Neutrophil (primary cell): Measurements from ENCODE around the gene CSNK2B.
A peak's percentile ranks its signal among the peaks of the same experiment; 100 is the strongest.

Experiments used
- H3K27ac ChIP-seq: fragments of 200-600 bp; sonication (generic); 2 replicates; pipeline ENCODE4 v1.5.1; 2016; ENCODE audit warnings: mild to moderate bottlenecking, moderate library complexity
- H3K27me3 ChIP-seq: fragments of 200-600 bp; sonication (generic); 2 replicates; pipeline ENCODE4 v1.6.0; 2016; ENCODE audit warnings: mild to moderate bottlenecking
- H3K36me3 ChIP-seq: fragments of 200-600 bp; sonication (generic); 2 replicates; pipeline ENCODE4 v1.5.1; 2017
- H3K4me1 ChIP-seq, 2 experiments: fragments of 200-600 bp in 1 of 2; sonication (generic) in 1 of 2; 1 replicate in 1 of 2; 2 replicates in 1 of 2; pipeline versions ENCODE4 v1.5.1 to v1.6.1; 2013 to 2016; ENCODE audit warnings: low read depth in 1 of 2, low read length in 1 of 2, mild to moderate bottlenecking in 1 of 2, moderate library complexity in 1 of 2; ENCODE audit not compliant: control insufficient read depth in 1 of 2, insufficient read depth in 1 of 2
- H3K4me3 ChIP-seq, 2 experiments: fragments of 200-600 bp in 1 of 2; sonication (generic) in 1 of 2; 1 replicate in 1 of 2; 2 replicates in 1 of 2; pipeline ENCODE4 v1.5.1; 2013 to 2016; ENCODE audit warnings: low read depth in 1 of 2, low read length in 1 of 2, mild to moderate bottlenecking in 1 of 2, moderate library complexity in 1 of 2
- H3K9me3 ChIP-seq: fragments of 200-600 bp; sonication (generic); 2 replicates; pipeline ENCODE4 v1.5.1; 2016
- TF ChIP-seq, protein P1 (sequence below): fragments of 200-600 bp; sonication (generic); IDR thresholded peaks from 2 replicates; pipeline ENCODE4 v1.5.1; 2016; ENCODE audit warnings: antibody characterized with exemption

CSNK2B gene

DNA sequence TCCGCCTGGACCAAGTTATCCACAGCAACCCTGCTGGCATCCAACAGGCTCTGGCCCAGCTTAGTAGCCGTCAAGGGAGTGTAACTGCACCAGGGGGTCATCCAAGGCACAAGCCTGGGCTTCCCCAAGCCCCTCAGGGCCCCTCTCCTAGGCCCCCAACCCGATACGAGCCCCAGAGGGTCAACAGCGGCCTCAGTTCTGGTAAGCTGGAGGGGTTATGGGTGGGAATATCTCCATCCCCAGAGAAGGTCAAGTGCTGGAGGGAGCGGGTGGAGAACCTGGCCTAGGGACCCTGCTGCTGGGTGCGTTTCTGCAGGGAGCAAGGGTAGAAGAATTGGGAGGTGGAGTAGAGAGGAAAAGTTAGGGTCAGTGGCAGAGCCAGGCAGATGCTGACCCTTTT, 32.4 kb upstream of the CSNK2B start:
- Histone ChIP-seq H3K36me3 (peaks cover 100% of the 10 kb centered on the region), H3K4me1 (no peaks in the 10 kb centered on the region), H3K9me3 (peaks cover 4% of the 10 kb centered on the region), H3K27ac (no peak overlapping the region), H3K4me3 (no peak overlapping the region), H3K27me3 (no peaks in the 10 kb centered on the region)
- TF ChIP-seq, protein P1, sequence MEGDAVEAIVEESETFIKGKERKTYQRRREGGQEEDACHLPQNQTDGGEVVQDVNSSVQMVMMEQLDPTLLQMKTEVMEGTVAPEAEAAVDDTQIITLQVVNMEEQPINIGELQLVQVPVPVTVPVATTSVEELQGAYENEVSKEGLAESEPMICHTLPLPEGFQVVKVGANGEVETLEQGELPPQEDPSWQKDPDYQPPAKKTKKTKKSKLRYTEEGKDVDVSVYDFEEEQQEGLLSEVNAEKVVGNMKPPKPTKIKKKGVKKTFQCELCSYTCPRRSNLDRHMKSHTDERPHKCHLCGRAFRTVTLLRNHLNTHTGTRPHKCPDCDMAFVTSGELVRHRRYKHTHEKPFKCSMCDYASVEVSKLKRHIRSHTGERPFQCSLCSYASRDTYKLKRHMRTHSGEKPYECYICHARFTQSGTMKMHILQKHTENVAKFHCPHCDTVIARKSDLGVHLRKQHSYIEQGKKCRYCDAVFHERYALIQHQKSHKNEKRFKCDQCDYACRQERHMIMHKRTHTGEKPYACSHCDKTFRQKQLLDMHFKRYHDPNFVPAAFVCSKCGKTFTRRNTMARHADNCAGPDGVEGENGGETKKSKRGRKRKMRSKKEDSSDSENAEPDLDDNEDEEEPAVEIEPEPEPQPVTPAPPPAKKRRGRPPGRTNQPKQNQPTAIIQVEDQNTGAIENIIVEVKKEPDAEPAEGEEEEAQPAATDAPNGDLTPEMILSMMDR: no peak

DNA sequence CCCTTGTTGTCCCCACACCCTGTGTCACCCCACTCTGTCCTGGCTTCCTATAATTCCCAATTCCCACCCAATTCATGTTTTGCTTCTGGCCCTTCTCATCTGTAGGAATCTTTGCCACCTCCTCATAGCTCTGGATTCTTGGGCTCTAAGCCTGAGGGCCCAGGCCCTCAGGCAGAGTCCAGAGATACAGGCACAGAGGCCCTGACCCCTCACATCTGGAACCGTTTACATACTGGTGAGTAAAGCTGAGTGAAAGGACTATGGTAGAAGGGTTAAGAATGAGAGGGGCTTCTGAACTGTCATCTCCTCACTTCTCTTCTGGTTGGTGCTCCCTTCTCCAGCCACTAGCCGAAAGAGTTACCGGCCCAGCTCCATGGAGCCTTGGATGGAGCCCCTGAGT, 31.7 kb upstream of the CSNK2B start:
- TF ChIP-seq, protein P1: no peak
- Histone ChIP-seq H3K4me1 (no peaks in the 10 kb centered on the region), H3K4me3 (no peak overlapping the region), H3K27ac (no peak overlapping the region), H3K36me3 (peaks cover 100% of the 10 kb centered on the region), H3K9me3 (peaks cover 4% of the 10 kb centered on the region), H3K27me3 (no peaks in the 10 kb centered on the region)

DNA sequence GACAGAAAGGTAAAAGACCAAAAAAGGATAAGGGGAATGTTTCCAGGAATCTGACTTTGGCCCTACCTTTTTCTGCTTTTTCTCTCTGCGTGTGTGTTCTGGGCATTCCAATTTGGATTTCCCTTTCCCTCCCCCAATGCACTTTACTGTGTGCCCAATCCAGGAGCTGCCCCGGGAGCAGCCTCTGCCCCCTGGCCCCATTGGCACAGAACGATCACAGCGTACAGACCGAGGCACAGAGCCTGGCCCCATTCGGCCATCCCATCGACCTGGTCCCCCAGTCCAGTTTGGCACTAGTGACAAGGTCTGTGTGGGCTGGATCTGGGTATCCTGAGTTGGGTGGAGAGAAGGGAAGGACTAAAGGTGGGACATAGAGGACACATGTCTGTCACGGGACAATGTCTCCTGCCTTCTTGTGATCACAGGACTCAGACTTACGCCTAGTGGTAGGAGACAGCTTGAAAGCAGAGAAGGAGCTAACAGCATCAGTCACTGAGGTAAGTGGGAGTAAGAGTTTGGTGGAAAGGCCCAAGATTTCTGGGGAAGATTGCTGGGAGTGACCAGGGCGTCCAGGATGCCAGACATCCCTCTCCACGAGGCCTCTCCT, 30.8 kb upstream of the CSNK2B start:
- Histone ChIP-seq H3K9me3 (peaks cover 4% of the 10 kb centered on the region), H3K27ac (peak overlapping the region; percentile 5), H3K4me3 (no peak overlapping the region), H3K4me1 (no peaks in the 10 kb centered on the region), H3K27me3 (no peaks in the 10 kb centered on the region), H3K36me3 (peaks cover 100% of the 10 kb centered on the region)
- TF ChIP-seq, protein P1: no peak

DNA sequence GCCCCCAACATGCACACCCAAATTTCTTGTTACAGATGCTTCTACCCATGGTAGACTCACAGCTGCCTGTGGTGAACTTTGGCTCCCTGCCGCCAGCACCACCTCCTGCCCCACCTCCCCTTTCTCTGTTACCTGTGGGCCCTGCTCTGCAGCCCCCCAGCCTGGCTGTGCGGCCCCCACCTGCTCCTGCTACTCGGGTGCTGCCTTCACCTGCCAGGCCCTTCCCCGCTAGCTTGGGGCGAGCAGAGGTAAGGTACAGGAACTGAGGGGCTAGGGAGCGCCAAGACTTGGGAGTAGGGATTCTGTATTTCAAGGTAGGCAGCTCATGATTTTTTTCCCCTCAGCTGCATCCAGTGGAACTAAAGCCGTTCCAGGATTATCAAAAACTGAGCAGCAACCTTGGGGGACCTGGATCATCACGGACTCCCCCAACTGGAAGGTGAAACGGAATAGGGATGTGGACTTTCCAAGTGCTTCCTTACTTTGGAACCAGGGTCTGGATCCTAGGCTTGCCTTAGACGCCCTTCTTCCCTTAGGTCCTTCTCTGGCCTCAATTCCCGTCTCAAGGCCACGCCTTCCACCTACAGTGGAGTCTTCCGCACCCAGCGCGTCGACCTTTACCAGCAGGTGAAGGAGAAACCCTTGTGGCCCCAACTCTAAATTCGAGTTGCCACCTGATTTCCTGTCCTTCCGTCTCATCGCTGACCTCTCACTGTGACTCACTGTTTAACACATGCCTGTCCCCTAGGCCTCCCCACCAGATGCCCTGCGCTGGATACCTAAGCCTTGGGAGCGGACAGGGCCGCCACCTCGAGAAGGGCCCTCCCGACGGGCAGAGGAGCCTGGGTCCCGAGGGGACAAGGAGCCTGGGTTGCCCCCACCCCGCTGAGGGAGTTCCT, 28.9 kb upstream of the CSNK2B start:
- TF ChIP-seq, protein P1: no peak
- H3K27me3 ChIP-seq: no peaks in the 10 kb centered on the region
- H3K9me3 ChIP-seq: peaks cover 4% of the 10 kb centered on the region
- H3K27ac ChIP-seq: no peak overlapping the region
- H3K4me3 ChIP-seq: no peak overlapping the region
- peaks cover 100% of the 10 kb centered on the region for H3K36me3 ChIP-seq
- no peaks in the 10 kb centered on the region for H3K4me1 ChIP-seq

DNA sequence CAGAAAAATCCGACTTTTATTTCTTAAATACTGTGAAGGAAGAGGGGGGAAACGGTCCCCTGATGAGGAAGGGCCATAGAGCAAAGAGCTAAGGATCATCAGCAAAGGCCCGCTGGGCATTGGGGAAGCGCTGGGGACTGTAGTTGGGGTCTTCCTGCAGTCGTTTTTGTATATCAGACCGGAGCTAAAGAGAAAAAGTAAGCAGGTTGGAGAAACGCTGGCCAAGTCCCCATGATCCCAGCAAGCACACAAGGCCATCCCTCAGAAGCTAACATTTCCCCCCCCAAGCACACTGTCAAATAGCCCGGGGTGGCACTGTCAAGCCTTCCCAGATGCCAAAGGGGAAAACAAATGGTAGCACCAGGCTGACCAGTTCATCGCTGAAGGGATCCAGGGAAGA, 26.8 kb upstream of the CSNK2B start:
- TF ChIP-seq, protein P1: no peak
- Histone ChIP-seq H3K4me1 (no peaks in the 10 kb centered on the region), H3K4me3 (no peak overlapping the region), H3K9me3 (peaks cover 4% of the 10 kb centered on the region), H3K27me3 (no peaks in the 10 kb centered on the region), H3K36me3 (peaks cover 99% of the 10 kb centered on the region), H3K27ac (peak overlapping the region; percentile 31)
